Measurements from ENCODE around the gene ABCC1.
"Not testable (repeated sequence)": the region's sequence is repeated elsewhere in the genome, so short reads cannot be mapped to it uniquely, and the experiment has no call there.

Gene ABCC1

GRCh38 chr16:16086653-16087446, 137.4 kb downstream of the ABCC1 start:
- no peak for DNase-seq

- DNase-seq = no peak
These were observed 140.8 kb downstream of the ABCC1 start for GRCh38 chr16:16090238-16090637.

- DNase-seq = peak; percentile 80
These were observed 143.7 kb downstream of the ABCC1 start for GRCh38 chr16:16092925-16093627.

- DNase-seq = no peak
These were observed 144.4 kb downstream of the ABCC1 start for GRCh38 chr16:16093628-16094332.

GRCh38 chr16:16095646-16096045, 146.2 kb downstream of the ABCC1 start:
- no peak for DNase-seq

- DNase-seq = no peak
These were observed 146.9 kb downstream of the ABCC1 start for GRCh38 chr16:16096121-16096857.

- no peak for DNase-seq
These were observed 147.4 kb downstream of the ABCC1 start for GRCh38 chr16:16096858-16097213.

- DNase-seq = no peak
These were observed 149.9 kb downstream of the ABCC1 start for GRCh38 chr16:16099320-16099719.

GRCh38 chr16:16100631-16101030, 151.2 kb downstream of the ABCC1 start:
- no peak for DNase-seq

GRCh38 chr16:16101585-16101984, 152.2 kb downstream of the ABCC1 start:
- DNase-seq = no peak

GRCh38 chr16:16102738-16103137, 153.3 kb downstream of the ABCC1 start:
- DNase-seq = no peak

GRCh38 chr16:16104132-16104803, 154.9 kb downstream of the ABCC1 start:
- not testable (repeated sequence) for DNase-seq

- not testable (repeated sequence) for DNase-seq
These were observed 155.4 kb downstream of the ABCC1 start for GRCh38 chr16:16104804-16105141.

GRCh38 chr16:16105646-16106045, 156.2 kb downstream of the ABCC1 start:
- DNase-seq = no peak

- no peak for DNase-seq
These were observed 157.1 kb downstream of the ABCC1 start for GRCh38 chr16:16106466-16106865.

GRCh38 chr16:16107839-16108238, 158.4 kb downstream of the ABCC1 start:
- no peak for DNase-seq

GRCh38 chr16:16108759-16109158, 159.3 kb downstream of the ABCC1 start:
- DNase-seq = no peak

GRCh38 chr16:16109453-16110110, 160.2 kb downstream of the ABCC1 start:
- no peak for DNase-seq

GRCh38 chr16:16110111-16110490, 160.7 kb downstream of the ABCC1 start:
- no peak for DNase-seq

GRCh38 chr16:16111639-16112038, 162.2 kb downstream of the ABCC1 start:
- DNase-seq = no peak

GRCh38 chr16:16112450-16113053, 163.1 kb downstream of the ABCC1 start:
- DNase-seq = no peak

GRCh38 chr16:16113076-16113475, 163.7 kb downstream of the ABCC1 start:
- no peak for DNase-seq

All from NCI-H345 (cell line).